Activated CD4-positive, alpha-beta T cell treated with anti-CD3 and anti-CD28 coated beads, Interleukin-2, amount 10 ng/mL, durations not matched to agents 24 days and 14 days (primary cell): Measurements from ENCODE around the gene HID1. TPM values are rescaled to one million over a fixed set of nuclear protein-coding genes. Genes with fewer than 3 reads are reported as not detected.

Experiments
- DNase-seq: peaks from one replicate; pipeline ENCODE4 v3.0.0; 2022
- H3K27ac Mint-ChIP-seq: one replicate; pipeline ENCODE4 v1.8.0; 2022; ENCODE audit warnings: mild to moderate bottlenecking, mixed read lengths
- H3K27me3 Mint-ChIP-seq: one replicate; pipeline ENCODE4 v1.8.0; 2022; ENCODE audit warnings: mixed read lengths
- H3K36me3 Mint-ChIP-seq: one replicate; pipeline ENCODE4 v1.8.0; 2022; ENCODE audit warnings: low read depth, mild to moderate bottlenecking, mixed read lengths
- H3K4me1 Mint-ChIP-seq: one replicate; pipeline ENCODE4 v1.8.0; 2021; ENCODE audit warnings: mixed read lengths
- H3K4me3 Mint-ChIP-seq: one replicate; pipeline ENCODE4 v1.8.0; 2022; ENCODE audit warnings: mild to moderate bottlenecking, moderate library complexity, mixed read lengths
- H3K9me3 Mint-ChIP-seq: one replicate; pipeline ENCODE4 v1.8.0; 2021; ENCODE audit warnings: mixed read lengths
- intact Hi-C: fragments of 100-400 bp; cut with micrococcal nuclease; formaldehyde crosslinking; loops from one replicate; pipeline ENCODE4 v1.15.1; 2023
- total RNA-seq: library from RNA; stranded (reverse); gene quantifications from 2 replicates; pipeline ENCODE4 v1.2.3, GENCODE V29; 2022

Gene HID1
- total RNA-seq, 1 donor from 2014 or later: not detected

DNA sequence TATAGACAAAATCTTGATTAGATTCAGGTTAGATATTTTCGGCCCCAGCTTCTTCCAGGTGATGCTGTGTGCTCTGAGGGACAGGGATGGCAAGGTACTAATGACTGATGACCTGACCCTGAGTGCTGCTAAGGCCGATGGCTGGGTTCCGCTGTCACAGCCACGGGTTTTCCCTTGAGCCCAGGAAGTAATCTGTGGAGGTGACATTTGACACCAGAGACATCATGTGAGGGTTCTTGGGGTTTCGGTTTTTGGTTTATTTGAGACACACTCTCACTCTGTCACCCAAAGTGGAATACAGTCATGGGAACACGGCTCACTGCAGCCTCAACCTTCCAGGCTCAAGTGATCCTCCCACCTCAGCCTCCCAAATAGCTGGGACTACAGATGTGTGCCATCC is 27.0 kb downstream of the HID1 start:
- intact Hi-C loops: no loop called here
- no peaks in the 10 kb centered on the region for H3K9me3 Mint-ChIP-seq

DNA sequence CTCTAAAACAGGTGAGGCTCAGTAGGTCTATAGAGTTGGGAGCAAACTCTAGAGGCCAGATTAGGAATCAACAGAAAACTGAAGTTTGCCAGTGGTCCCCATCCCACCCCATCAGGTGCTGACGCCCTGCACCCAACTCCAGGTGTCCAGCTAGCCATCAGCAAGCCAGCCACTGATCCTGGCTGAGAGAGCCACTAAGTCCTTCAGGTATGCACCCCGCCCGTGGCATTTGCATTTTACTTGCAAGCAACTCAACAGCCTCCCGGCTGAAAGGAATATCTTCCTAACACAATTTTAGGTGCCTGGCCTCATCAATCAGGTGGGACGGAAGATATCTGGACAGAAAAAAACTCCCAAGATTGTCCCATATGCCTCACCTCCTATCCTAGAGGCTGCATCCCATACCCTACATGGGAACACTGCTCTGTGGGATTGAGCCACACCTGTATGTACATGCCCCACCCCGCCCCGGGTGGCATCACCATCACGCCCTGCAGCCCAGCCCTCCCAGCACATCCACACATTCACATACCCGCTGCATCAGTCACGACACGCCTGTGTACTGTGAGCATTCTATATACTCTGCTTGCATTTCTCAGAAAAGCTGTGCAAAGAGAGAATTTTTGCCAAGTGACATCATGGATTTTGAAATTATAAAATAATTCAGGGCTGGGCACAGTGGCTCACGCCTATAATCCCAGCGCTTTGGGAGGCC is 28.6 kb downstream of the HID1 start:
- intact Hi-C loops: no loop called here
- DNase-seq: no peak
- Mint-ChIP-seq H3K4me1 (peaks cover 2% of the 10 kb centered on the region), H3K9me3 (no peaks in the 10 kb centered on the region), H3K4me3 (no peak overlapping the region), H3K36me3 (no peaks in the 10 kb centered on the region), H3K27me3 (peaks cover 18% of the 10 kb centered on the region), H3K27ac (no peak overlapping the region)

More for the DNA sequence above, 27.0 kb downstream of the HID1 start:
- Mint-ChIP-seq H3K27me3 (peaks cover 13% of the 10 kb centered on the region), H3K4me1 (no peaks in the 10 kb centered on the region), H3K27ac (no peak overlapping the region), H3K36me3 (no peaks in the 10 kb centered on the region), H3K4me3 (no peak overlapping the region)
- no peak for DNase-seq

DNA sequence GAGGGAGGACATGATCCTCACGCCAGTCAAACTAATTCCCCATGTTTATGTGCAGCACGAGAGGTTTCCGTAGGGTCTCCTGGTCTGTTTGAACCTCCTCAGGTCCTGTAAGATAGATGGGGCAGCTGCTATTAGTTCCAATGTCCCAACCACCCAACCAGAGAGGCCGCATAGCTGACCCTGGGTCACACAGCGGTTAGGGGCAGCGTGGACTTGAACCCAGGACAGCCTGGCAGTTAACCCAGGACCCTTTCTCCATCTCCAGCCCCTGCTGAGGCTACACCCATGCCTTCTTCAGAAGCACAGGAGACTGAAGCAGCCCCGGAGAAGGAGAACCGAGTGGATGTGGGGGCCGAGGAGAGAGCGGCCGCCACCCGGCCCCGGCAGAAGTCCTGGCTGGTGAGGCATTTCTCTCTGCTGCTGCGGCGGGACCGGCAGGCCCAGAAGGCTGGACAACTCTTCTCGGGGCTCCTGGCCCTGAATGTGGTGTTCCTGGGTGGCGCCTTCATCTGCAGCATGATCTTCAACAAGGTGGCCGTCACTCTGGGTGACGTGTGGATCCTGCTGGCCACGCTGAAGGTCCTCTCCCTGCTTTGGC is 31.3 kb downstream of the HID1 start:
- Mint-ChIP-seq H3K4me1 (peaks cover 2% of the 10 kb centered on the region), H3K27me3 (peaks cover 37% of the 10 kb centered on the region), H3K9me3 (no peaks in the 10 kb centered on the region), H3K27ac (no peak overlapping the region), H3K36me3 (no peaks in the 10 kb centered on the region), H3K4me3 (no peak overlapping the region)
- intact Hi-C loops: no loop called here
- no peak for DNase-seq

DNA sequence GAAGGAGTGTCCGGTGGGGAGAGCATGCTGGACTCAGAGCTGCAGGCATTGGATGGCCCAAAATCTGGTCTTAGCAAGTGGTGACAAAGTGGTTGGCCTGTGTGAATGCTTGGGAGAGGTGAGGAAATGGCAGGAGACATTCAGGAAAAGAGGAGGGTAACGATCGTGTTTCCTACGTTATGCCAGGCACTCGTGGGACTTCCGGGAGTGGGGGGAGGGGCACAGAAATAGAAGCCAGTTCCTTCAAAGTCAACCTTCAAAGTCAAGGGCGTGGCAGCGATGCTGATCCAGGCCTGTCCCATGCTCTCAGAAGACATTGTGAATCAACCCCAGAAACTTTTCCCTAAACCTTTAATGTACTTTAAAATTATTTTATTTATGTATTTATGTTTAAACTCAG is 33.0 kb downstream of the HID1 start:
- Mint-ChIP-seq H3K9me3 (no peaks in the 10 kb centered on the region), H3K27ac (no peak overlapping the region), H3K4me3 (no peak overlapping the region), H3K4me1 (peaks cover 2% of the 10 kb centered on the region), H3K27me3 (peaks cover 37% of the 10 kb centered on the region), H3K36me3 (no peaks in the 10 kb centered on the region)
- intact Hi-C loops: no loop called here
- no peak for DNase-seq

DNA sequence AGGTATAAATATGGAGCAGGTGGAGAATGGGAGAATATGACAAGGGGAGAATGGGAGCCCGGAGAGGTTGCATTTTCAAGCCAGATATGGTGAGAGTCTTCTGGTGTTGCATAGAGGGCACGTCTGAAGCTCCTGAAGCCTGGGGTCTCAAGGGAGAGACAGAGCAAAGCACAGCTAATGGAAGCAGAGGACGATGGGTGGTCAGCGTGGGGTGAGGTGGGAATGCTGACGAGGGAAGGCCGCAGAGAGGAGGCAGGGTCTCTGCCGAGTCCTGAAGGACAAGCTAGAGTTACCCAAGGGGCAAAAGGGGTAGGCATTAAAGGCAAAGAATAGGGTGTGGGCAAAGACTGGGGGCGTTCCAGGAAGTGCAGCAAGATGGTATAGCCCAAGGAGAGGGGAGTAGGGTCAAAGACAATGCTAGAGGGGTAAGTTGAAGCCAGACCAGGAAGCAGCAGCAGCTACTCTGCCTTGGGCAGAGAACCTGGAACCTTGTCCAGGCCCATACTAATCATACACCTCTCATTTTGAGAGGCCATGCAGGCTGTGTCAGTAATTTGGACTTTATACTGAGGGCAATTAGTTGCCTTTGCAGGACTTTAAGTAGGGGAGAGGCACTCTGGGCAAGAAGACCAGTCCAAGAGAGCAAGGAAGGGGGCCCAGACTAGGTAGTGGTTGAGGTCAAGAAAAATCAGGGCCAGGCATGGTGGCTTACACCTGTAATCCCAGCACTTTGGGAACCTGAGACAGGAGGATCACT is 34.2 kb downstream of the HID1 start:
- no peak overlapping the region for H3K4me3 Mint-ChIP-seq
- DNase-seq: no peak
- no peak overlapping the region for H3K27ac Mint-ChIP-seq
- intact Hi-C loops: no loop called here
- peaks cover 46% of the 10 kb centered on the region for H3K27me3 Mint-ChIP-seq
- H3K9me3 Mint-ChIP-seq: no peaks in the 10 kb centered on the region
- peaks cover 2% of the 10 kb centered on the region for H3K4me1 Mint-ChIP-seq
- no peaks in the 10 kb centered on the region for H3K36me3 Mint-ChIP-seq

DNA sequence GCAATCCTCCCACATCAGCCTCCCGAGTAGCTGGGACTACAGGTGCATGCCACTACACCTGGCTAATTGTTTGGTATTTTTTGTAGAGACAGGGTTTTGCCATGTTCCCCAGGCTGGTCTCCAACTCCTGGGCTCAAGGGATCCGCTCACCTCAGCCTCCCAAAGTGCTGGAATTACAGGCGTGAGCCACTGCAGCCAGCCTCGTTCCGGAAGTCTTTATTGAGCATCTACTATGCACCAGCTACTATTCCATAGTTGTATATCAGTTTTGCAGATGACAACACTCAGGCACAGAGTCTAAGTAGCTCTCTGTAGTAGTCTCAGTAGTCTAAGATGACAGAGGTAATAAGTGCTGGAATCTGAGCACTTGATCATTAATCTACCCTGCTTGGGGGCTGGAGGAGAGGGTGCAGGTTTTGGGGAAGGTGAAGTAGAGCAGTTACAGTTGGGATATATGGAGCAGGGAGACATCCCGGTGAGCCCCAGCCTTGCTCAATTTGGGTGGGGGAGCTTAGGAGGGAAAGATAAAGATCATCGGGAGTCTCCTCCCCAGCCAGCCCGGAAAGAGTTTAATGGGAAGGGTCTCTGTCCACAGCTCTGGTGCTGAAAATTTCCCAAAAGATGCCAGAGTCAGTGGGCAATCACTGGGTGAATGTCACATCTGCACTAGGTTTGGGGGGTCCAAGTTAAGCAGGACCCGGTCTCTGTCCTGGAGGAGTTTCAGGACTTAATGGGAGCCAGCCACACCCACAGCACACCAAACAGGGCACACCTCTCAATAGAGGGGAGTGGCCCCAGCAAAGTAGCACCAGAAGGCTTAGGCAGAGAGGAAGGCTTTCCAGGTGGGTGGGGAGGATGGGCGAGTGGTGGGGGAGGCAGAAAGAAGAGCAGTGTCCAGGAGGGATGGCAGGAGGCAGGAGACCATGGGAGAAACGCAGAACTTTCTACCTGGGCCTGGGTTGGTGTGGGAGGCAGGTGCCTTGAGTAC is 35.2 kb downstream of the HID1 start:
- H3K27ac Mint-ChIP-seq: no peak overlapping the region
- H3K4me3 Mint-ChIP-seq: no peak overlapping the region
- H3K27me3 Mint-ChIP-seq: peaks cover 55% of the 10 kb centered on the region
- H3K4me1 Mint-ChIP-seq: peaks cover 2% of the 10 kb centered on the region
- no peaks in the 10 kb centered on the region for H3K9me3 Mint-ChIP-seq
- no peaks in the 10 kb centered on the region for H3K36me3 Mint-ChIP-seq
- intact Hi-C loops: no loop called here
- DNase-seq: no peak

DNA sequence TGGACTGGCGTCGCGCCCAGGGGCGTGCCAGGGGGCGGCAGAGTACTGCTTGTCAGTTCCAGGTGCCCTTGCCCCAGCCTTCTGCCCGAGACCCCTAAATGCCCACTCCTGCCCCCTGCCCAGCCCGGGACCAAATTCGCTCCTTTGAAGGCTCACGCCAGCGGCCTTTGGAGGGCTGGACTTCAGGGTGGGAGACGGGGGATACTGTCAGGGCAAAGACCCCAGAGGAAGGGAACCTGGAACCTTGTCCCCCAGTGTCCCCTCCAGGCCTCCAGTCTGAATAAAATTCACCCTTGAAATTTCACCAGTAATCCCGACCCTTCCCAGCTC is 36.1 kb downstream of the HID1 start:
- Mint-ChIP-seq H3K36me3 (no peaks in the 10 kb centered on the region), H3K27ac (no peak overlapping the region), H3K9me3 (no peaks in the 10 kb centered on the region), H3K27me3 (peaks cover 63% of the 10 kb centered on the region), H3K4me3 (no peak overlapping the region), H3K4me1 (peaks cover 2% of the 10 kb centered on the region)
- DNase-seq: no peak
- intact Hi-C loops: no loop called here

DNA sequence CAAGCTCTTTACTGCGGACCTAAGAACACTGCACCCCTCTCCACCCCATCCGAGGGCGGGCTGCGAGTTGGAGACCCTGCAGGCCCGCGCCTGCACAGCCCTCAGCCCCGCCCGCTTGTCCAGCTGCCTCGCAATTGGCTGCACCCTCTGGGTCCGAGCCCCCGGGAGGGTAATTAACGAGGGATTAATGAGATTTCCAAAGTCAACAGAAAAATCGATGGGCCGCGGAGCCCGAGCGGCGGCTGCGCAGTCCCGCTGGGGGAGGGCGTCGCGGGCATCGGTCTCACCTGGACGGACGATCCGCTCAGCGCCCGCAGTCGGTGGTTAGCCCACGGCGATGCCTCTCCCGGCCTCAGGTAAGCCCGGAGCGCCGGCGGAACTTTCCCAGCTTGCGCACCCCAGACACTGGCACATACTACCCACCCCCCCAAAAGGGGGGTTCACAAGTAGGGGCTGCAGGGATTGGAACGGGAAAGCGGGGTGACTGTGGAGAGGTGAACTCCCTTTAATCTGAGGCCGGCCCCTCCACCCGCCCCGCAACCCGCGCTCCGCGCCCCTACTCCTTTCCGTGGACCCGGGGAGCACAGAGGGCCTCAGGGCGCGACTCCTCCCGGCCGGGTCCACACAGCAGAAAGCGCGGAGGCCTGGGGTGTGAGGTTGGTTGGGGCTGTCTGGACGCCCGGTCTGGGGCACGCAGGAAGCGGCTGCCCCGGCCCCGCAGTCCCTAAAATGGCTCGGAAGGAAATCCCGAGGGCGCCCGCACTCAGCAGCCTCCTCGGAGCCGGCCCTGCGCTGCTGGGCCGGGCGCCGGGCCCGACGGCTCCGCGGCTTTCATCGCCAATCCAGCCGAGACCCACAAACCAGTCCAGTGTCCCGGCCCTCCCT is 36.7 kb downstream of the HID1 start, which contains the start of gene OTOP3:
Gene OTOP3, plus strand, starts transcription at position 314 of the 885 bp plus-strand sequence. Its CDS starts 24 bp downstream, at position 338.
- peaks cover 69% of the 10 kb centered on the region for H3K27me3 Mint-ChIP-seq
- H3K4me3 Mint-ChIP-seq: no peak within 1 kb of the TSS
- intact Hi-C loops: no loop called here
- no peak within 1 kb of the TSS for H3K27ac Mint-ChIP-seq
- no peaks in the 10 kb centered on the region for H3K36me3 Mint-ChIP-seq
- peaks cover 5% of the 10 kb centered on the region for H3K4me1 Mint-ChIP-seq
- H3K9me3 Mint-ChIP-seq: no peaks in the 10 kb centered on the region
- DNase-seq: no peak

DNA sequence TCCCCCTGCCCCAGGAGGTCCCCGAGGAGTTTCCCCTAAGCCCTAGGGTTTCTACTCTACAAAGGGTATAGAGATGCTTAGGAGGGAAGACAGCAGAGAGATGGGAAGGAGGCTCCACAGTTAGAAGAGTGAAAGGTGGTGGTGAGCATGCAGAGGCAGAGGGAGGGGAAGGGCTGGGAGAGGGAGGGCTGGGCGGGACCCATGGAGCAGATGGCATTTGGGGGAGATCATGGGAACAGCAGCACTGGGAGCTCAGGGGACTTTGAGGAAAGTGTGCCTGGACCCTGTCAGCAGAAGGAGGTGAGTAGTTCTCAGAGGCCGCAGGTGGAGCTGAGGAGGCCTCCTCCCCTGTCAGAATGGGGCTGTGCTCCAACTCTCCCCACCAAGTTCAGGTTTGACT is 37.5 kb downstream of the HID1 start:
- Mint-ChIP-seq H3K36me3 (no peaks in the 10 kb centered on the region), H3K27me3 (peaks cover 67% of the 10 kb centered on the region), H3K27ac (no peak overlapping the region), H3K9me3 (no peaks in the 10 kb centered on the region), H3K4me1 (peaks cover 5% of the 10 kb centered on the region), H3K4me3 (no peak overlapping the region)
- intact Hi-C loops: no loop called here
- no peak for DNase-seq

DNA sequence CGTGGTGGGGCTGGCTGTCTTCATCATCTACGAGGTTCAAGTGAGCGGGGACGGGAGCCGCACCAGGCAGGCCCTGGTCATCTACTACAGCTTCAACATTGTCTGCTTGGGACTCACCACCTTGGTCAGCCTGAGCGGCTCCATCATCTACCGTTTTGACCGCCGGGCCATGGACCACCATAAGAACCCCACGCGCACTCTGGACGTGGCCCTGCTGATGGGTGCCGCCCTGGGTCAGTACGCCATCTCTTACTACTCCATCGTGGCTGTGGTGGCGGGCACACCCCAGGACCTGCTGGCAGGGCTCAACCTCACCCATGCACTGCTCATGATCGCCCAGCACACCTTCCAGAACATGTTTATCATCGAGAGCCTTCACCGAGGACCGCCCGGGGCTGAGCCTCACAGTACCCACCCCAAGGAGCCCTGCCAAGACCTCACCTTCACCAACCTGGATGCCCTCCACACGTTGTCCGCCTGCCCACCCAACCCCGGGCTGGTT is 42.0 kb downstream of the HID1 start:
- peaks cover 66% of the 10 kb centered on the region for H3K27me3 Mint-ChIP-seq
- no peak overlapping the region for H3K27ac Mint-ChIP-seq
- no peaks in the 10 kb centered on the region for H3K36me3 Mint-ChIP-seq
- H3K4me1 Mint-ChIP-seq: peaks cover 3% of the 10 kb centered on the region
- H3K4me3 Mint-ChIP-seq: no peak overlapping the region
- no peak for DNase-seq
- intact Hi-C loops: no loop called here
- H3K9me3 Mint-ChIP-seq: no peaks in the 10 kb centered on the region

DNA sequence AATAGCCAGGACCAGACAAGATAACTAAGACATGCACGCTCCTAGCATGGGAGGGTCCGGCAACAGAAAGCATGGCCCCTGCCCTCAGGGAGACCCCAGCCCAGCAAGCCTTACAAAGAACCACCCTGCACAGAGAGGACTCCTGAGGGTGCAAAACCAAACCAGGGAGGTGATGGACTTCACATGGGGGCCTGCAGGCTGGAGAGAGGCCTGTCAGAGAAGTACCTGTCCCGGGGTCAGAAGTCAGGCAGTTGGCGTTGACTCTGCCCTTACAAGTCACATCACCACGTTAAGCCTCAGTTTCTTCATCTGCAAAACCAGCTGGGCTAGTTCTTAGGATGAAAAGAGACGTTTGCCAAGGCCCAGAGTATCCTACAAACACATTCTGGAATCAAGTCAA is 43.8 kb downstream of the HID1 start:
- peaks cover 6% of the 10 kb centered on the region for H3K4me1 Mint-ChIP-seq
- peaks cover 67% of the 10 kb centered on the region for H3K27me3 Mint-ChIP-seq
- H3K36me3 Mint-ChIP-seq: no peaks in the 10 kb centered on the region
- H3K9me3 Mint-ChIP-seq: no peaks in the 10 kb centered on the region
- intact Hi-C loops: no loop called here
- H3K4me3 Mint-ChIP-seq: no peak overlapping the region
- H3K27ac Mint-ChIP-seq: no peak overlapping the region
- no peak for DNase-seq

DNA sequence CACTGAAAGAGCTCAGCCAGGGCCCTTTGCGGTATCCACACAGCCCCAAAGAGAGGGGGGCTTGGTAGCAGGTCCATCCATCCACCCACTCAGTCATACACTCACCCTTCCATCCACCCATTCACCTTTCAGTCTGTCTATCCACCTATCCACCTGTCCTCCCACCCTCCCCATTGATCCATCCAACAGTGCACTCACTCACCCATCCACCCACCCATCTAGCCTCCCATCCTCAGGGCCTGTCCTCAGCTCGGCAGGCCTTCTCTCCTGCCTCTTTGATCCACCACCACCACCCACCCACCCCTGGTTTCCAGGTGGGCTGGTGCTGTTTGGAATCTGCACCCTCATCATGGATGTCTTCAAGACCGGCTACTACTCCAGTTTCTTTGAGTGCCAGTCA is 47.3 kb downstream of the HID1 start:
- Mint-ChIP-seq H3K27me3 (peaks cover 60% of the 10 kb centered on the region), H3K36me3 (no peaks in the 10 kb centered on the region), H3K9me3 (no peaks in the 10 kb centered on the region), H3K4me1 (peaks cover 2% of the 10 kb centered on the region), H3K27ac (no peak overlapping the region), H3K4me3 (no peak overlapping the region)
- DNase-seq: no peak
- intact Hi-C loops: no loop called here
